ENCODE measurements around the gene HBE1.

GRCh38 chr11:5288906-5289550, 19.3 kb upstream of the HBE1 start:
- TF ChIP-seq, protein P1, sequence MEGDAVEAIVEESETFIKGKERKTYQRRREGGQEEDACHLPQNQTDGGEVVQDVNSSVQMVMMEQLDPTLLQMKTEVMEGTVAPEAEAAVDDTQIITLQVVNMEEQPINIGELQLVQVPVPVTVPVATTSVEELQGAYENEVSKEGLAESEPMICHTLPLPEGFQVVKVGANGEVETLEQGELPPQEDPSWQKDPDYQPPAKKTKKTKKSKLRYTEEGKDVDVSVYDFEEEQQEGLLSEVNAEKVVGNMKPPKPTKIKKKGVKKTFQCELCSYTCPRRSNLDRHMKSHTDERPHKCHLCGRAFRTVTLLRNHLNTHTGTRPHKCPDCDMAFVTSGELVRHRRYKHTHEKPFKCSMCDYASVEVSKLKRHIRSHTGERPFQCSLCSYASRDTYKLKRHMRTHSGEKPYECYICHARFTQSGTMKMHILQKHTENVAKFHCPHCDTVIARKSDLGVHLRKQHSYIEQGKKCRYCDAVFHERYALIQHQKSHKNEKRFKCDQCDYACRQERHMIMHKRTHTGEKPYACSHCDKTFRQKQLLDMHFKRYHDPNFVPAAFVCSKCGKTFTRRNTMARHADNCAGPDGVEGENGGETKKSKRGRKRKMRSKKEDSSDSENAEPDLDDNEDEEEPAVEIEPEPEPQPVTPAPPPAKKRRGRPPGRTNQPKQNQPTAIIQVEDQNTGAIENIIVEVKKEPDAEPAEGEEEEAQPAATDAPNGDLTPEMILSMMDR (IDR thresholded peaks at IDR 0.05): no peak
- TF ChIP-seq EP300 (IDR thresholded peaks at IDR 0.05): no peak

Measured in gastroesophageal sphincter (tissue), 3 donors.